Smooth muscle cell (in vitro differentiated cells): ENCODE results near the gene CREB3L2. TPM values are rescaled to one million over a fixed set of nuclear protein-coding genes. Genes with fewer than 3 reads are reported as not detected.
"Not testable (repeated sequence)": the region's sequence is repeated elsewhere in the genome, so short reads cannot be mapped to it uniquely, and the experiment has no call there.

Source experiments
- DNase-seq: peaks from one replicate; lab custom pipeline; 2025; ENCODE audit not compliant: unreplicated experiment; lab: John Stamatoyannopoulos, UW
- H2AFZ ChIP-seq: fragments of 200-600 bp; sonication (generic); 2 replicates; pipeline ENCODE4 v1.6.0; 2016; ENCODE audit warnings: antibody characterized with exemption, low read depth, mild to moderate bottlenecking
- H3F3A ChIP-seq: fragments of 200-600 bp; sonication (generic); 2 replicates; pipeline ENCODE4 v1.6.0; 2017; ENCODE audit warnings: antibody characterized with exemption, low read depth
- H3K27ac ChIP-seq: fragments of 200-600 bp; sonication (generic); 2 replicates; pipeline ENCODE4 v1.5.1; 2016; ENCODE audit warnings: low read depth, mild to moderate bottlenecking
- H3K27me3 ChIP-seq: fragments of 200-600 bp; sonication (generic); 2 replicates; pipeline ENCODE4 v1.6.1; 2016; ENCODE audit warnings: low read depth, mild to moderate bottlenecking
- H3K36me3 ChIP-seq: fragments of 200-600 bp; sonication (generic); 2 replicates; pipeline ENCODE4 v1.5.1; 2016; ENCODE audit warnings: low read depth
- H3K4me1 ChIP-seq: fragments of 200-600 bp; sonication (generic); 2 replicates; pipeline ENCODE4 v1.5.1; 2016; ENCODE audit warnings: low read depth
- H3K4me2 ChIP-seq: fragments of 200-600 bp; sonication (generic); 2 replicates; pipeline ENCODE4 v1.6.0; 2016; ENCODE audit warnings: mild to moderate bottlenecking
- H3K4me3 ChIP-seq: fragments of 200-600 bp; sonication (generic); 2 replicates; pipeline ENCODE4 v1.5.1; 2016; ENCODE audit warnings: mild to moderate bottlenecking
- H3K79me2 ChIP-seq: fragments of 200-600 bp; sonication (generic); 2 replicates; pipeline ENCODE4 v1.6.0; 2016; ENCODE audit warnings: low read depth, mild to moderate bottlenecking
- H3K9ac ChIP-seq: fragments of 200-600 bp; sonication (generic); 2 replicates; pipeline ENCODE4 v1.6.0; 2016; ENCODE audit warnings: low read depth
- H3K9me3 ChIP-seq: fragments of 200-600 bp; sonication (generic); replicated peaks from 2 replicates; pipeline ENCODE4 v1.5.1; 2016; ENCODE audit warnings: low read depth
- H4K20me1 ChIP-seq: fragments of 200-600 bp; sonication (generic); 2 replicates; pipeline ENCODE4 v1.6.0; 2016; ENCODE audit warnings: low read depth
- CTCF ChIP-seq: fragments of 200-600 bp; sonication (generic); IDR thresholded peaks from 2 replicates; pipeline ENCODE4 v1.5.1; 2017; ENCODE audit warnings: borderline replicate concordance, mild to moderate bottlenecking, antibody characterized with exemption; ENCODE audit not compliant: insufficient read depth, poor library complexity, severe bottlenecking
- WGBS: methylation state at CpG from one replicate; pipeline ENCODE4 v1.1.7; 2016; ENCODE audit warnings: low lambda C conversion rate; 5-methylcytosine and 5-hydroxymethylcytosine counted together
- polyA plus RNA-seq: library from polyadenylated mRNA; unstranded; fragments of >200 nt; fragmentation: Nextera tagmentation; extraction: Ambion mirVana; gene quantifications from 2 replicates; pipeline ENCODE4 v1.2.1, GENCODE V29; 2016
- total RNA-seq: library from RNA; depleted of rRNA; stranded (reverse); fragments of >200 nt; gene quantifications from 2 replicates; pipeline ENCODE4 v1.2.3, GENCODE V29; 2014

Gene CREB3L2
- total and polyA plus RNA-seq, 2 experiments from 2014 or later: 27.4 to 69.1 TPM

- Histone ChIP-seq H3K36me3 (peaks cover 14% of the 10 kb centered on the region), H3K9me3 (no peaks in the 10 kb centered on the region), H3K4me1 (no peaks in the 10 kb centered on the region), H3K79me2 (peaks cover 70% of the 10 kb centered on the region), H4K20me1 (peaks cover 76% of the 10 kb centered on the region), H3K4me3 (no peak overlapping the region), H3K27ac (no peak overlapping the region), H3K4me2 (no peak overlapping the region), H2AFZ (no peak overlapping the region), H3K27me3 (no peaks in the 10 kb centered on the region), H3F3A (peaks cover 5% of the 10 kb centered on the region), H3K9ac (no peak overlapping the region)
- TF ChIP-seq CTCF: no peak
- no peak for DNase-seq
These were observed 74.5 kb downstream of the CREB3L2 start for GRCh38 chr7:137927386-137927785.

- Histone ChIP-seq H3K79me2 (peaks cover 68% of the 10 kb centered on the region), H3K36me3 (peaks cover 14% of the 10 kb centered on the region), H4K20me1 (peaks cover 73% of the 10 kb centered on the region)
- WGBS: 100% methylated on average over 6 of the region's 6 CpGs
- H3K4me3 ChIP-seq, DNase-seq, H3K4me1 ChIP-seq, H3F3A ChIP-seq, H3K9me3 ChIP-seq, H3K27me3 ChIP-seq, H2AFZ ChIP-seq, H3K4me2 ChIP-seq, H3K9ac ChIP-seq, H3K27ac ChIP-seq: not testable (repeated sequence)
These were observed 75.7 kb downstream of the CREB3L2 start for GRCh38 chr7:137926206-137926605.

GRCh38 chr7:137925754-137926153 lies 76.1 kb downstream of the CREB3L2 start:
- H2AFZ ChIP-seq: no peak overlapping the region
- no peaks in the 10 kb centered on the region for H3K9me3 ChIP-seq
- peaks cover 5% of the 10 kb centered on the region for H3F3A ChIP-seq
- peaks cover 73% of the 10 kb centered on the region for H4K20me1 ChIP-seq
- H3K4me3 ChIP-seq: no peak overlapping the region
- no peak overlapping the region for H3K27ac ChIP-seq
- peaks cover 14% of the 10 kb centered on the region for H3K36me3 ChIP-seq
- peaks cover 68% of the 10 kb centered on the region for H3K79me2 ChIP-seq
- peaks cover 7% of the 10 kb centered on the region for H3K4me1 ChIP-seq
- TF ChIP-seq CTCF: no peak
- no peak overlapping the region for H3K9ac ChIP-seq
- H3K27me3 ChIP-seq: no peaks in the 10 kb centered on the region
- no peak for DNase-seq
- 80% methylated on average over 4 of the region's 4 CpGs for WGBS
- no peak overlapping the region for H3K4me2 ChIP-seq

- Histone ChIP-seq H3K27me3 (no peaks in the 10 kb centered on the region), H3K9me3 (no peaks in the 10 kb centered on the region), H3K4me3 (no peak overlapping the region), H3K9ac (no peak overlapping the region), H3K27ac (peak overlapping the region; percentile 32), H3K4me1 (peaks cover 7% of the 10 kb centered on the region), H3K79me2 (peaks cover 68% of the 10 kb centered on the region), H2AFZ (no peak overlapping the region), H3K4me2 (no peak overlapping the region), H3F3A (peaks cover 5% of the 10 kb centered on the region), H4K20me1 (peaks cover 73% of the 10 kb centered on the region), H3K36me3 (peaks cover 14% of the 10 kb centered on the region)
- TF ChIP-seq CTCF: no peak
- DNase-seq: no peak
These were observed 76.8 kb downstream of the CREB3L2 start for GRCh38 chr7:137925091-137925490.
